ENCODE data around the gene PTPN14. TPM values are rescaled to one million over a fixed set of nuclear protein-coding genes. Genes with fewer than 3 reads are reported as not detected.

PTPN14 gene
- total and polyA plus RNA-seq, 2 donors from 2014 or later, result 5.1 to 87.2 TPM

DNA sequence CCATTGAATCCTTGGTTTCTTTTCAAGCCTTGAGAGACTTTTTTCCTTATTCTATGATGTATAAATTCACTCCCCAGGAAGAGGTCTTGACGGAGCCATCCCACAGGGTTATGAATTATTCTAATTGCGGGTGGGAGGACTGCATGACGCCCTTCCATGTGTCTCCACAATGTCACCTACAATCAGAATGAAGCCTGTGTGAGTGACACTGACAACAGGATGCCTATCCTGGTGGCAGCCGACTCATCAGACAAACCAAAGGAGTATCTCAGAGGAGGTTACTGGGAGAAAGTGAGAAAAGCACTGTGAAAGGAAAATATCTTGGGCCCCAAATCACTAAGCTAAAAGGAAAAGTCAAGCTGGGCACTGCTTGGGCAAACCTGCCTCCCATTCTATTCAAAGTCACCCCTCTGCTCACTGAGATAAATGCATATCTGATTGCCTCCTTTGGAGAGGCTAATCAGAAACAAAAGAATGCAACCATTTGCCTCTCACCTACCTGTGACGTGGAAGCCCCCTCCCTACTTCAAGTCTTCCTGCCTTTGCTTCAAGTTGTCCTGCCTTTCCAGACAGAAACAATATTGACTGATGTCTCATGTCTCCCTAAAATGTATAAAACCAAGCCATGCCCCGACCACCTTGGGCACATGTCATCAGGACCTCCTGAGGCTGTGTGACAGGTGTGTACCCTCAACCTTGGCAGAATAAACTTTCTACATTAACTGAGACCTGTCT, 172.0 kb downstream of the PTPN14 start:
- FAIRE-seq (no peak), DNase-seq (no peak)
- TF ChIP-seq, protein P1, sequence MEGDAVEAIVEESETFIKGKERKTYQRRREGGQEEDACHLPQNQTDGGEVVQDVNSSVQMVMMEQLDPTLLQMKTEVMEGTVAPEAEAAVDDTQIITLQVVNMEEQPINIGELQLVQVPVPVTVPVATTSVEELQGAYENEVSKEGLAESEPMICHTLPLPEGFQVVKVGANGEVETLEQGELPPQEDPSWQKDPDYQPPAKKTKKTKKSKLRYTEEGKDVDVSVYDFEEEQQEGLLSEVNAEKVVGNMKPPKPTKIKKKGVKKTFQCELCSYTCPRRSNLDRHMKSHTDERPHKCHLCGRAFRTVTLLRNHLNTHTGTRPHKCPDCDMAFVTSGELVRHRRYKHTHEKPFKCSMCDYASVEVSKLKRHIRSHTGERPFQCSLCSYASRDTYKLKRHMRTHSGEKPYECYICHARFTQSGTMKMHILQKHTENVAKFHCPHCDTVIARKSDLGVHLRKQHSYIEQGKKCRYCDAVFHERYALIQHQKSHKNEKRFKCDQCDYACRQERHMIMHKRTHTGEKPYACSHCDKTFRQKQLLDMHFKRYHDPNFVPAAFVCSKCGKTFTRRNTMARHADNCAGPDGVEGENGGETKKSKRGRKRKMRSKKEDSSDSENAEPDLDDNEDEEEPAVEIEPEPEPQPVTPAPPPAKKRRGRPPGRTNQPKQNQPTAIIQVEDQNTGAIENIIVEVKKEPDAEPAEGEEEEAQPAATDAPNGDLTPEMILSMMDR (IDR thresholded peaks at IDR 0.05; ENCODE audit: borderline replicate concordance, extremely low read depth, insufficient read depth), result no peak
- no peak overlapping the region for H3K9ac ChIP-seq (ENCODE audit: low read length in 3 of 3)
- peaks cover 0 to 4% (median 0%) of the 10 kb centered on the region in 3 donors for H3K4me1 ChIP-seq (ENCODE audit: control insufficient read depth in 2 of 3, insufficient read depth in 2 of 3, low read depth in 1 of 3, low read length in 3 of 3)
- H3K9me3 ChIP-seq (ENCODE audit: control insufficient read depth in 2 of 3, insufficient read depth in 1 of 3, low read length in 3 of 3), result no peaks in the 10 kb centered on the region
- intact Hi-C loops (cut with DNase I), result no loop called here
- no peak overlapping the region for H3K4me3 ChIP-seq (ENCODE audit: low read length in 3 of 3)
- no peak overlapping the region for H3K27ac ChIP-seq (ENCODE audit: low read depth in 2 of 2, low read length in 2 of 2)
- peaks cover 0 to 32% (median 10%) of the 10 kb centered on the region in 3 donors for H3K36me3 ChIP-seq (ENCODE audit: control insufficient read depth in 2 of 3, insufficient read depth in 3 of 3, low read length in 3 of 3)
- no peaks in the 10 kb centered on the region for H3K27me3 ChIP-seq (ENCODE audit: control insufficient read depth, insufficient read depth, low read length)

DNA sequence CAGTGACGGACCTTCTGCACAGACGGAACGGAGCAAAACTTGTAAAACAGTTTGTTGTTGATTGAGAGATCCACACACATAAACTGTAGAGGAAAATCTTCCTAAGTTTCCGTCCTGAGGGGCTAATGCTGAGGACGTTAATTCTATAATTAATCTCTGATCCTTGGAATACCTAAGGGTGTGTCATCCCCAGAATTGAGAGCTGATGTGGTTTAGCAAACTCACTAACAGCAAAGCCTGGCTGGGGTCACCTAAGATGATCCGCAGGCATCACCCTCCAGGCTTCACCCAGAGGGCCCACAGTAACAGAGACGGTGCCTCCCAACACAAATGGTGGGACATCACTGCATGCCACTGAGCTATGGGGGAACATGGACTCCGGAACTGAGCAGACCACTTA, 172.9 kb downstream of the PTPN14 start:
- peaks cover 0 to 4% (median 0%) of the 10 kb centered on the region in 3 donors for H3K4me1 ChIP-seq (ENCODE audit: control insufficient read depth in 2 of 3, insufficient read depth in 2 of 3, low read depth in 1 of 3, low read length in 3 of 3)
- H3K9me3 ChIP-seq (ENCODE audit: control insufficient read depth in 2 of 3, insufficient read depth in 1 of 3, low read length in 3 of 3), result no peaks in the 10 kb centered on the region
- H3K9ac ChIP-seq (ENCODE audit: low read length in 3 of 3), result no peak overlapping the region
- H3K4me3 ChIP-seq (ENCODE audit: low read length in 3 of 3), result no peak overlapping the region
- intact Hi-C loops (cut with DNase I), result no loop called here
- no peak overlapping the region for H3K27ac ChIP-seq (ENCODE audit: low read depth in 2 of 2, low read length in 2 of 2)
- H3K36me3 ChIP-seq (ENCODE audit: control insufficient read depth in 2 of 3, insufficient read depth in 3 of 3, low read length in 3 of 3), result peaks cover 0 to 25% (median 4%) of the 10 kb centered on the region in 3 donors
- H3K27me3 ChIP-seq (ENCODE audit: control insufficient read depth, insufficient read depth, low read length), result no peaks in the 10 kb centered on the region
- TF ChIP-seq, protein P1 (IDR thresholded peaks at IDR 0.05; ENCODE audit: borderline replicate concordance, extremely low read depth, insufficient read depth), result no peak
- DNase-seq, result no peak
- no peak for FAIRE-seq

DNA sequence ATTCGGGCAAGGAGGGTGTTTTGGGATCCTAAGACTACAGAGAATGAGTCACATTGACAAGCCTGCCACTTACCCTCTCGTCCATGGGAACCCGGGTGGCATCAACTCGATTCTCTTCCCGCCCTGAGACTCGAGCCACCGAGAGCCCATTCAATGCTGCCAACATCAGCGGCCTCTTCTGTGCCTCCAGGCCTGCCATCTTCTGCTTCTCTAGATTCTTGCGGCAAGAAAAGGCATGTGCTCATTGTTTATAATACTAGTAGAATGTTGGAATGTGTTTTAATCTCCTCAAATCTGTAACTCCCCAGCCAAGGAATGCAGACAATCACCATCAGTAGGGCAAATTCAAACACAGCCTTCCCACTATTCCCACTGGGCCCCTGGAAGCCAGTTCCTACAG, 173.5 kb downstream of the PTPN14 start:
- TF ChIP-seq, protein P1 (IDR thresholded peaks at IDR 0.05; ENCODE audit: borderline replicate concordance, extremely low read depth, insufficient read depth), result no peak
- H3K27me3 ChIP-seq (ENCODE audit: control insufficient read depth, insufficient read depth, low read length), result no peaks in the 10 kb centered on the region
- peaks cover 0 to 21% (median 4%) of the 10 kb centered on the region in 3 donors for H3K36me3 ChIP-seq (ENCODE audit: control insufficient read depth in 2 of 3, insufficient read depth in 3 of 3, low read length in 3 of 3)
- DNase-seq (no peak), FAIRE-seq (no peak)
- no peaks in the 10 kb centered on the region for H3K9me3 ChIP-seq (ENCODE audit: control insufficient read depth in 2 of 3, insufficient read depth in 1 of 3, low read length in 3 of 3)
- H3K9ac ChIP-seq (ENCODE audit: low read length in 3 of 3), result no peak overlapping the region
- H3K4me1 ChIP-seq (ENCODE audit: control insufficient read depth in 2 of 3, insufficient read depth in 2 of 3, low read depth in 1 of 3, low read length in 3 of 3), result peaks cover 0 to 4% (median 0%) of the 10 kb centered on the region in 3 donors
- intact Hi-C loops (cut with DNase I), result no loop called here
- no peak overlapping the region for H3K4me3 ChIP-seq (ENCODE audit: low read length in 3 of 3)
- H3K27ac ChIP-seq (ENCODE audit: low read depth in 2 of 2, low read length in 2 of 2), result no peak overlapping the region

Measured in kidney (tissue), 14 donors.